GM12875 (cell line): ENCODE measurements around the gene ZNF831.

Experiments
- H3K4me3 ChIP-seq: one replicate; pipeline ENCODE4 v1.5.1; 2011; ENCODE audit warnings: low read depth, low read length, control low read depth
- CTCF ChIP-seq: IDR thresholded peaks from 2 replicates; pipeline ENCODE4 v1.5.1; 2011; ENCODE audit warnings: low read depth, mild to moderate bottlenecking, control low read depth, inconsistent platforms, low read length, moderate library complexity, borderline replicate concordance; ENCODE audit not compliant: insufficient read depth

ZNF831 gene

GRCh38 chr20:59204165-59204894, 40.7 kb downstream of the ZNF831 start:
- no peak for TF ChIP-seq CTCF
- H3K4me3 ChIP-seq = no peak overlapping the region

GRCh38 chr20:59205044-59205443, 41.4 kb downstream of the ZNF831 start:
- no peak for TF ChIP-seq CTCF
- H3K4me3 ChIP-seq = no peak overlapping the region

GRCh38 chr20:59207235-59207634, 43.6 kb downstream of the ZNF831 start:
- no peak overlapping the region for H3K4me3 ChIP-seq
- no peak for TF ChIP-seq CTCF

GRCh38 chr20:59207742-59208357, 44.2 kb downstream of the ZNF831 start:
- no peak overlapping the region for H3K4me3 ChIP-seq
- peak; percentile 90 for TF ChIP-seq CTCF

- TF ChIP-seq CTCF = no peak
- no peak overlapping the region for H3K4me3 ChIP-seq
Measured at GRCh38 chr20:59210186-59210585, 46.6 kb downstream of the ZNF831 start.

GRCh38 chr20:59211208-59211765, 47.7 kb downstream of the ZNF831 start:
- no peak for TF ChIP-seq CTCF
- H3K4me3 ChIP-seq = no peak overlapping the region

- H3K4me3 ChIP-seq = no peak overlapping the region
- no peak for TF ChIP-seq CTCF
Measured at GRCh38 chr20:59214073-59214472, 50.5 kb downstream of the ZNF831 start.
